Ascending aorta (tissue), 2 donors: Measurements from ENCODE around the gene CNGB1. TPM values are rescaled to one million over a fixed set of nuclear protein-coding genes. Genes with fewer than 3 reads are reported as not detected.

Experiments used
- DNase-seq, 2 donors: peaks; one replicate each; pipeline ENCODE4 v3.0.0-alpha.2; 2019; ENCODE audit warnings: low spot score in 2 of 2
- H3K27ac ChIP-seq, 2 donors: fragments of 200-600 bp; sonication (generic); one replicate each; pipeline ENCODE4 v1.5.1; 2016 to 2017; ENCODE audit warnings: mild to moderate bottlenecking in 1 of 2
- H3K27me3 ChIP-seq: fragments of 200-600 bp; sonication (generic); one replicate; pipeline ENCODE4 v1.5.1; 2017
- H3K36me3 ChIP-seq, 2 donors: fragments of 200-600 bp; sonication (generic); one replicate each; pipeline ENCODE4 v1.5.1; 2016
- H3K4me1 ChIP-seq, 2 donors: fragments of 200-600 bp; sonication (generic); one replicate each; pipeline ENCODE4 v1.5.1; 2016 to 2017; ENCODE audit warnings: mild to moderate bottlenecking in 1 of 2
- H3K4me3 ChIP-seq, 2 donors: fragments of 200-600 bp; sonication (generic); one replicate each; pipeline ENCODE4 v1.5.1; 2016 to 2017; ENCODE audit warnings: mild to moderate bottlenecking in 1 of 2
- H3K9me3 ChIP-seq, 2 donors: fragments of 200-600 bp; sonication (generic); one replicate each; pipeline ENCODE4 v1.5.1; 2016
- intact Hi-C: fragments of 100-400 bp; cut with DNase I; formaldehyde crosslinking; loops from one replicate; pipeline ENCODE4 v1.15.1; 2023
- total RNA-seq: library from RNA; depleted of rRNA; stranded (reverse); fragments of >200 nt; gene quantifications from one replicate; pipeline ENCODE4 v1.1.0, GENCODE V29; 2016
- TF ChIP-seq, protein P1 (sequence below), 3 experiments: fragments of 200-600 bp in 2 of 3; fragments of 450-650 bp in 1 of 3; sonication (generic) in 2 of 3; IDR thresholded peaks; one replicate each; pipeline ENCODE4 v1.5.1; 2016 to 2019; ENCODE audit warnings: antibody characterized with exemption in 3 of 3, mild to moderate bottlenecking in 1 of 3, moderate library complexity in 1 of 3

The CNGB1 gene
- total RNA-seq, 1 donor from 2014 or later: not detected

DNA sequence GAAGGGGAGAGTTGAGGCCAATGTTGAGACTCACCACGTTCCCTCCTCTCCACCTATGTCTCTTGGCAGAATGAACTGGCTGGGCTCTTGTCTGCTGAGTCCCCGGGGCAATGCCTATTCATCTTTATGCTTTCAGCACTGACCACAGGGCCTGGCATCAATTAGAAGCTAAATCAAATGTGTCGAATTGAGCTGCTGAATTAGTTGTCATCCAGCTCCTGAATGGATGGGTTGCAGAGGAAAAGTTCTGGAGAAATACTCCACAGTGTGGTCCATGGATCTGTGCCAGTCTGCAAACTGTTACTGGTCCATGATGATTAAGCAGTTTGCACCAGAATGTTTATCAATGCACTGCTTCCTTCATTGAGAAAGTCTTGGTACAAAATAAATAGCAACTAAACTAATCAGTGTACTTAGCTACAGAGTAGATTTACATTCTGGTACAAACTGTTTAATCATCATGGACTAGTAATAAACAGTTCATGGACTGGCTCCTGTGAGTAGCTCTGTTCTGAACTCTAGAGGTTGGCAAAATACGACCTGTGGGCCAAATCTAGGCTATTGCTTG is 4.6 kb downstream of the CNGB1 start:
- DNase-seq: no peak
- TF ChIP-seq, protein P1, sequence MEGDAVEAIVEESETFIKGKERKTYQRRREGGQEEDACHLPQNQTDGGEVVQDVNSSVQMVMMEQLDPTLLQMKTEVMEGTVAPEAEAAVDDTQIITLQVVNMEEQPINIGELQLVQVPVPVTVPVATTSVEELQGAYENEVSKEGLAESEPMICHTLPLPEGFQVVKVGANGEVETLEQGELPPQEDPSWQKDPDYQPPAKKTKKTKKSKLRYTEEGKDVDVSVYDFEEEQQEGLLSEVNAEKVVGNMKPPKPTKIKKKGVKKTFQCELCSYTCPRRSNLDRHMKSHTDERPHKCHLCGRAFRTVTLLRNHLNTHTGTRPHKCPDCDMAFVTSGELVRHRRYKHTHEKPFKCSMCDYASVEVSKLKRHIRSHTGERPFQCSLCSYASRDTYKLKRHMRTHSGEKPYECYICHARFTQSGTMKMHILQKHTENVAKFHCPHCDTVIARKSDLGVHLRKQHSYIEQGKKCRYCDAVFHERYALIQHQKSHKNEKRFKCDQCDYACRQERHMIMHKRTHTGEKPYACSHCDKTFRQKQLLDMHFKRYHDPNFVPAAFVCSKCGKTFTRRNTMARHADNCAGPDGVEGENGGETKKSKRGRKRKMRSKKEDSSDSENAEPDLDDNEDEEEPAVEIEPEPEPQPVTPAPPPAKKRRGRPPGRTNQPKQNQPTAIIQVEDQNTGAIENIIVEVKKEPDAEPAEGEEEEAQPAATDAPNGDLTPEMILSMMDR (IDR thresholded peaks at IDR 0.05): no peak
- Histone ChIP-seq H3K9me3 (no peaks in the 10 kb centered on the region), H3K4me3 (no peak overlapping the region), H3K27me3 (no peaks in the 10 kb centered on the region), H3K4me1 (no peaks in the 10 kb centered on the region), H3K27ac (no peak overlapping the region), H3K36me3 (no peaks in the 10 kb centered on the region)
- intact Hi-C loops: no loop called here

DNA sequence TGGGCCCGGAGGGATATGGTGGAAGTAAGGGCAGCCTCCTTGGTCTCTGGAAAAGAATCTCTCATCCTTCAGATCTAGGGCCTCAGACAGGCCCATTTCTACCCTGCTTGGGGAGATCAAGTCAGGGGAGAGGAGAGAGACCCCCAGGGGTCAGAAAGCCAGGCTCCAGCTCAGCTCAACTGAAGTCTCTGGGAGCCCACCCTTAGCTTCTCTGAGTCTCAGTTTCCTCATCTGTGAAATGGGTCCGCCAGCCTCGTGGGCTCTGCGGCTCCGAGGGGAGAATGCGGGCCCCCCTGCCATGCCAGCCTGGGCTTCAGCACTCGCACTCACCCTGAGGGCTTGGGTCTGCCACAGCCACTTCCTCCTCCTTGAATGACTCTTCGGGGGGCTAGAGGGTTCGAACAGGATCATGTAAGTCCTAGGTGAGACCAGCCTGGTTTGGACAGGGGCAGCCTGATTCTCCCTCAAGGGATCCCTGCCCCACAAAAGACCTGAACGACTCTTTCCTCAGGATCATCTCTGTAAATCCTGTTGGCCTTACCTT is 6.7 kb downstream of the CNGB1 start:
- intact Hi-C loops: no loop called here

DNA sequence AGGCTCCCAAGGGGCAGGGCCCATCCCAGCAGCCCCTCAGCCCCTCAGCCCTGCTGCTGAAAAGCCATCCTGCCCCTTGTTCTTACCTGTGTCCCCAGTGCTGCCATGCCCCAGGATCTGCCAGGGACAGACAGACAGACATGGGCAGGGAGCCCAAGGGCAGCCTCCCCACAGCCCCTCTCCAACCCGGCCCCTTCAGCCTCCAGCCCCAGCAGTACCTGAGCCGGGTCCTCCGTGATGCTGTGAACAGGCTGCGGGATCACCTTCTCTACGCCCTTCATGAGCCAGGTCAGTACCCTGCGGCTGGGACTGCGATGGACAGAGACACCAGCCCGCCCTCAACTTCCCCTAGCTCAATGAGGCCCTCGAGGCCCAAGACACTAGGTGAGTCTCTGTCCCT is 8.2 kb downstream of the CNGB1 start:
- Histone ChIP-seq H3K36me3 (no peaks in the 10 kb centered on the region), H3K4me3 (no peak overlapping the region), H3K27ac (no peak overlapping the region), H3K4me1 (no peaks in the 10 kb centered on the region), H3K9me3 (no peaks in the 10 kb centered on the region), H3K27me3 (no peaks in the 10 kb centered on the region)
- TF ChIP-seq, protein P1 (IDR thresholded peaks at IDR 0.05): no peak
- intact Hi-C loops: no loop called here
- no peak for DNase-seq

More for the DNA sequence above, 6.7 kb downstream of the CNGB1 start:
- H3K27me3 ChIP-seq: no peaks in the 10 kb centered on the region
- no peak for DNase-seq
- no peaks in the 10 kb centered on the region for H3K9me3 ChIP-seq
- TF ChIP-seq, protein P1 (IDR thresholded peaks at IDR 0.05): no peak
- no peaks in the 10 kb centered on the region for H3K4me1 ChIP-seq
- H3K27ac ChIP-seq: no peak overlapping the region
- H3K4me3 ChIP-seq: no peak overlapping the region
- no peaks in the 10 kb centered on the region for H3K36me3 ChIP-seq

DNA sequence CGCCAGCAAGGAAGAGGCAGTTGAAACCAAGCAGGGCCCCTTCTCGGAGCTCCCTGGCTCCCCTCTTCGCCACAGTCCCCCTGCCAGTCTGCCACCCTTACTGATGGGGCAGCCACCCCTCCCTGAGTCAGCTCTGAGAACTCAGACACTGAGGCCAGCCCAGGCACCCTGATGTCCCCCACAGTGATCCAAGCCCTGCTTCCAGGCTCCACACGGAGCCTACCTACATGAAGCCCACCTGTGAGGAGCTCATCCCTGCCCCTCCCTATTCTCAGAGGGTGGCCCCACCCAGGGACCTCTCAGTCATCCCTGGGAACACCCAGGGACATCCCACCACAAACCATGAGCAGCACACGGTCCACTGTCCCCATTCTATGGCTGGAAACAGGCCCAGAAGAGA is 8.9 kb downstream of the CNGB1 start:
- Histone ChIP-seq H3K27me3 (no peaks in the 10 kb centered on the region), H3K4me1 (no peaks in the 10 kb centered on the region), H3K9me3 (no peaks in the 10 kb centered on the region), H3K36me3 (no peaks in the 10 kb centered on the region), H3K4me3 (no peak overlapping the region), H3K27ac (no peak overlapping the region)
- no peak for DNase-seq
- TF ChIP-seq, protein P1 (IDR thresholded peaks at IDR 0.05): no peak
- intact Hi-C loops: no loop called here

DNA sequence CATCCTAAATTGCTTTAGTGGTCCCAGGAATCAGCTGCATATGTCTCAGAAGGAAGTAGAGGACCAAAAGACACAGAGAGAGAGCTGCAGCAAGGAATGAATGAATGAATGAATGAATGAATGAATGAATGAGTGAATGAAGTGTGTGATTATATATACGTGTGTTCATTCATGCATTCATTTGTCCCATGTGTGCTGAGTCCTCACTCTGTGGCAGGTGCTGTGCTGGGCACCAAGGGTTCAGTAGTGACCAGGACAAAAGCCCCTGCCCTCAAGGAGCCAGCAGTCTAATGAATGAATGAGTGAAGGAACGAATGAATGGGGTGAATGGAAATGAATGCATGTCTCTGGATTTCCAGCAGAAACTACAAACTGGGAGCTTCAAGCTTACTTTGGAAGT is 9.4 kb downstream of the CNGB1 start:
- no peaks in the 10 kb centered on the region for H3K4me1 ChIP-seq
- H3K36me3 ChIP-seq: no peaks in the 10 kb centered on the region
- intact Hi-C loops: no loop called here
- no peaks in the 10 kb centered on the region for H3K9me3 ChIP-seq
- no peak for DNase-seq
- TF ChIP-seq, protein P1 (IDR thresholded peaks at IDR 0.05): no peak
- no peak overlapping the region for H3K27ac ChIP-seq
- no peaks in the 10 kb centered on the region for H3K27me3 ChIP-seq
- H3K4me3 ChIP-seq: no peak overlapping the region
